Endothelial cell of umbilical vein (primary cell): ENCODE measurements around the gene NYAP1. TPM values are rescaled to one million over a fixed set of nuclear protein-coding genes. Genes with fewer than 3 reads are reported as not detected.

Source experiments
- BruUV-seq: library from RNA; stranded (reverse); fragments of 400-500 nt; replicated peaks from 2 replicates; lab custom pipeline; 2021; lab: Mats Ljungman, UMichigan
- CTCF ChIA-PET: fragments of 300-600, 350-600 bp; sonication (Branson Sonifier 250); formaldehyde crosslinking; loops from one replicate; lab custom pipeline; 2021; ENCODE audit warnings: antibody characterized with exemption, inconsistent platforms; lab: Charles Lee
- POLR2A ChIA-PET: fragments of 300-600, 350-600 bp; sonication (Branson Sonifier 250); formaldehyde crosslinking; loops from one replicate; lab custom pipeline; 2021; ENCODE audit warnings: antibody characterized with exemption, inconsistent platforms; lab: Charles Lee
- DNase-seq: peaks from one replicate; pipeline ENCODE4 v3.0.0-alpha.2; 2011; ENCODE audit warnings: low read depth, low spot score
- FAIRE-seq: peaks from 2 replicates; lab custom pipeline; 2011; peaks lifted over from hg19 to GRCh38; lab: Jason Lieb, UNC
- H2AFZ ChIP-seq: 2 replicates; pipeline ENCODE4 v1.6.0; 2012; ENCODE audit warnings: low read depth, low read length, control low read depth, inconsistent platforms
- H3K27ac ChIP-seq: 2 replicates; pipeline ENCODE4 v1.5.1; 2011; ENCODE audit warnings: low read depth, mild to moderate bottlenecking, control low read depth, low read length, moderate library complexity; ENCODE audit not compliant: insufficient read depth
- H3K27me3 ChIP-seq, 2 experiments: 2 replicates each; pipeline versions ENCODE4 v1.6.0 to v1.6.1; 2011; ENCODE audit warnings: low read length in 2 of 2, mixed read lengths in 1 of 2; ENCODE audit not compliant: control insufficient read depth in 2 of 2, insufficient read depth in 2 of 2
- H3K36me3 ChIP-seq, 2 experiments: 2 replicates in 1 of 2; 3 replicates in 1 of 2; pipeline ENCODE4 v1.5.1; 2011; ENCODE audit warnings: low read length in 2 of 2, mild to moderate bottlenecking in 1 of 2, moderate library complexity in 1 of 2; ENCODE audit not compliant: control insufficient read depth in 2 of 2, insufficient read depth in 2 of 2; ENCODE audit errors: extremely low read depth in 1 of 2
- H3K4me1 ChIP-seq: 3 replicates; pipeline ENCODE4 v1.5.1; 2011; ENCODE audit warnings: mild to moderate bottlenecking, low read length; ENCODE audit not compliant: control insufficient read depth, insufficient read depth; ENCODE audit errors: extremely low read depth
- H3K4me2 ChIP-seq: 2 replicates; pipeline ENCODE4 v1.6.1; 2011; ENCODE audit warnings: low read length, control low read depth, mixed read lengths; ENCODE audit not compliant: insufficient read depth
- H3K4me3 ChIP-seq, 3 experiments: fragments of 200-600 bp in 1 of 3; sonication (generic), shearing (Covaris generic) in 1 of 3; replicated peaks in 1 of 3; 2 replicates each; pipeline ENCODE4 v1.5.1; 2011 to 2016; ENCODE audit warnings: control low read depth in 3 of 3, low read length in 3 of 3, mild to moderate bottlenecking in 2 of 3, inconsistent platforms in 1 of 3, low read depth in 1 of 3, moderate library complexity in 1 of 3; ENCODE audit not compliant: insufficient read depth in 1 of 3
- H3K79me2 ChIP-seq: 2 replicates; pipeline ENCODE4 v1.6.0; 2012; ENCODE audit warnings: low read length, inconsistent platforms; ENCODE audit not compliant: control insufficient read depth, insufficient read depth
- H3K9ac ChIP-seq: replicated peaks from 2 replicates; pipeline ENCODE3; 2011; ENCODE audit warnings: low read length, control low read depth; ENCODE audit not compliant: insufficient read depth; ENCODE audit errors: extremely low read depth
- H3K9me1 ChIP-seq: replicated peaks from 3 replicates; pipeline ENCODE4 v1.6.0; 2011; ENCODE audit warnings: mild to moderate bottlenecking, low read length; ENCODE audit not compliant: control insufficient read depth, insufficient read depth; ENCODE audit errors: extremely low read depth
- H3K9me3 ChIP-seq: replicated peaks from 2 replicates; pipeline ENCODE4 v1.5.1; 2012; ENCODE audit warnings: low read length, inconsistent platforms; ENCODE audit not compliant: control insufficient read depth, insufficient read depth
- H4K20me1 ChIP-seq: replicated peaks from 2 replicates; pipeline ENCODE3; 2011; ENCODE audit warnings: mild to moderate bottlenecking, low read length; ENCODE audit not compliant: control insufficient read depth, insufficient read depth; ENCODE audit errors: extremely low read depth
- CTCF ChIP-seq, 2 donors: IDR thresholded peaks; 1 replicate in 1 of 2; 2 replicates in 1 of 2; pipeline ENCODE4 v1.5.1; 2011; ENCODE audit warnings: low read length in 2 of 2, mild to moderate bottlenecking in 2 of 2, moderate library complexity in 2 of 2, control low read depth in 1 of 2, inconsistent platforms in 1 of 2, low read depth in 1 of 2; ENCODE audit not compliant: insufficient read depth in 1 of 2; ENCODE audit errors: extremely low read depth in 1 of 2
- EZH2 ChIP-seq: IDR thresholded peaks from 2 replicates; pipeline ENCODE4 v1.6.1; 2012; ENCODE audit warnings: borderline replicate concordance, low read depth, mild to moderate bottlenecking, moderate library complexity, low read length, inconsistent platforms; ENCODE audit not compliant: severe bottlenecking
- FOS ChIP-seq: IDR thresholded peaks from 2 replicates; pipeline ENCODE4 v1.6.1; 2011; ENCODE audit warnings: mild to moderate bottlenecking, low read length, moderate library complexity, borderline replicate concordance; ENCODE audit not compliant: insufficient read depth
- GATA2 ChIP-seq: IDR thresholded peaks from 2 replicates; pipeline ENCODE4 v1.7.0; 2011; ENCODE audit warnings: low read depth, mild to moderate bottlenecking, moderate library complexity, mixed read lengths, low read length; ENCODE audit not compliant: insufficient read length, insufficient read depth
- JUN ChIP-seq: IDR thresholded peaks from 2 replicates; pipeline ENCODE4 v1.6.1; 2011; ENCODE audit warnings: borderline replicate concordance, low read depth; ENCODE audit not compliant: insufficient read length, insufficient read depth
- MAX ChIP-seq: IDR thresholded peaks from 2 replicates; pipeline ENCODE4 v1.6.1; 2011; ENCODE audit not compliant: insufficient read depth, insufficient read length
- MYC ChIP-seq: IDR thresholded peaks from one replicate; pipeline ENCODE4 v1.6.1; 2011; ENCODE audit warnings: mild to moderate bottlenecking, low read depth, low read length
- POLR2A ChIP-seq: IDR thresholded peaks from 2 replicates; pipeline ENCODE4 v1.6.1; 2012; ENCODE audit warnings: low read depth, mild to moderate bottlenecking, control low read depth, low read length
- POLR2AphosphoS5 ChIP-seq: IDR thresholded peaks from 2 replicates; pipeline ENCODE4 v1.6.1; 2012; ENCODE audit warnings: low read depth, mild to moderate bottlenecking, control low read depth, low read length, moderate library complexity; ENCODE audit not compliant: insufficient read depth
- dilution Hi-C: fragments of 300-500 bp; cut with MboI; formaldehyde crosslinking; loops from one replicate; pipeline ENCODE4 v1.15.0; 2019; ENCODE audit warnings: low sequenced_read_pairs; ENCODE audit not compliant: extremely low pct_ligation_motif_present
- intact Hi-C: fragments of 100-400 bp; cut with micrococcal nuclease; formaldehyde crosslinking; loops from one replicate; pipeline ENCODE4 v1.10.0; 2022
- polyA plus RNA-seq, 4 experiments: library from polyadenylated mRNA; depleted of rRNA in 3 of 4; stranded (reverse) in 3 of 4; unstranded in 1 of 4; fragments of >200 nt; gene quantifications; 2 replicates each; pipeline versions ENCODE4 v1.2.1 to v1.2.3, GENCODE V29; 2011 to 2012; ENCODE audit warnings: missing spikeins in 1 of 4
- total RNA-seq: library from RNA; stranded (reverse); gene quantifications from 2 replicates; pipeline ENCODE4 v1.2.3, GENCODE V29; 2021

NYAP1 gene
- total and polyA plus RNA-seq, 2 donors (not counting 3 experiments of a cell fraction or from before 2014, with no cell fraction given), result 0.37 to 2.8 TPM

GRCh38 chr7:100437150-100438100 is 46.3 kb upstream of the NYAP1 start:
- no peaks in the 10 kb centered on the region for H4K20me1 ChIP-seq
- no peak overlapping the region for H3K4me2 ChIP-seq
- H2AFZ ChIP-seq, result no peak overlapping the region
- H3K27ac ChIP-seq, result no peak overlapping the region
- no peaks in the 10 kb centered on the region for H3K9me1 ChIP-seq
- intact Hi-C loops (loop anchor here (2.0 kb wide), 1 partner anchor 13 kb away; no protein-coding TSS in a partner anchor), dilution Hi-C loops (no loop called here)
- no peaks in the 10 kb centered on the region for H3K27me3 ChIP-seq
- peaks cover 15% of the 10 kb centered on the region for H3K4me1 ChIP-seq
- FAIRE-seq (no peak), DNase-seq (no peak)
- ChIA-PET CTCF (interaction anchor here (0.7 to 2.2 kb wide), 6 partner anchors 7 to 28 kb away, joined by 3 to 9 read pairs (median 5); partner anchors contain the start of genes MEPCE and ZCWPW1), POLR2A (interaction anchor here (0.6 to 1.7 kb wide), 6 partner anchors 7 to 390 kb away, joined by 3 to 9 read pairs (median 6); partner anchors contain the start of genes EPHB4 and ZCWPW1)
- BruUV-seq, result no TSS peak
- peaks cover 24% of the 10 kb centered on the region for H3K79me2 ChIP-seq
- H3K9me3 ChIP-seq, result no peaks in the 10 kb centered on the region
- H3K9ac ChIP-seq, result no peak overlapping the region
- H3K4me3 ChIP-seq, result no peak overlapping the region
- TF ChIP-seq EZH2 (no peak), MAX (no peak), JUN (no peak), MYC (no peak), POLR2AphosphoS5 (no peak), CTCF (IDR thresholded peaks at IDR 0.05; ENCODE audit: extremely low read depth in 1 of 2, insufficient read depth in 1 of 2, low read depth in 1 of 2, low read length in 2 of 2) (no peak), FOS (no peak), GATA2 (no peak), POLR2A (no peak)
- H3K36me3 ChIP-seq, result peaks cover 5 to 14% of the 10 kb centered on the region in 2 experiments
